GM18499 (cell line): Measurements from ENCODE around the gene LRRC40.
"Not testable (repeated sequence)": the region's sequence is repeated elsewhere in the genome, so short reads cannot be mapped to it uniquely, and the experiment has no call there.

Experiments
- ATAC-seq: cut with Tn5 transposase; IDR thresholded peaks from one replicate; pipeline ENCODE4 v1.9.1; 2021; ENCODE audit warnings: moderate number of reproducible peaks; ENCODE audit not compliant: insufficient read depth, unreplicated experiment

Gene LRRC40

GRCh38 chr1:70205434-70206118, at the start of gene LRRC40:
Gene LRRC40, minus strand, starts transcription at chr1:70205579. Its CDS starts 39 bp downstream, at chr1:70205540.
- ATAC-seq, result peak; percentile 73

- ATAC-seq, result no peak
These were observed 43.4 kb upstream of the LRRC40 start for GRCh38 chr1:70248729-70249128.

- ATAC-seq, result no peak
These were observed 42.4 kb upstream of the LRRC40 start for GRCh38 chr1:70247768-70248167.

- no peak for ATAC-seq
These were observed 41.7 kb upstream of the LRRC40 start for GRCh38 chr1:70247122-70247521.

GRCh38 chr1:70239940-70240339, 34.6 kb upstream of the LRRC40 start:
- no peak for ATAC-seq

- no peak for ATAC-seq
These were observed 29.4 kb upstream of the LRRC40 start for GRCh38 chr1:70234733-70235132.

- ATAC-seq, result no peak
These were observed 26.1 kb upstream of the LRRC40 start for GRCh38 chr1:70231475-70231874.

- ATAC-seq, result no peak
These were observed 23.3 kb upstream of the LRRC40 start for GRCh38 chr1:70228670-70229069.

GRCh38 chr1:70227439-70227838, 22.1 kb upstream of the LRRC40 start:
- no peak for ATAC-seq

GRCh38 chr1:70224954-70225353, 19.6 kb upstream of the LRRC40 start:
- no peak for ATAC-seq

GRCh38 chr1:70222716-70223235, 17.4 kb upstream of the LRRC40 start:
- ATAC-seq, result no peak

GRCh38 chr1:70221238-70222121, 16.1 kb upstream of the LRRC40 start, which contains the start of gene SRSF11:
Gene SRSF11, plus strand, starts transcription at chr1:70221380. Its CDS starts 257 bp downstream, at chr1:70221637.
- peak; percentile 75 for ATAC-seq

- ATAC-seq, result peak; percentile 5
These were observed 15.3 kb upstream of the LRRC40 start for GRCh38 chr1:70220517-70221237.

- ATAC-seq, result no peak
These were observed 14.6 kb upstream of the LRRC40 start for GRCh38 chr1:70220015-70220414.

GRCh38 chr1:70211541-70211940, 6.2 kb upstream of the LRRC40 start:
- ATAC-seq, result no peak

- no peak for ATAC-seq
These were observed 5.4 kb upstream of the LRRC40 start for GRCh38 chr1:70210820-70211219.

- ATAC-seq, result no peak
These were observed 2.9 kb upstream of the LRRC40 start for GRCh38 chr1:70208292-70208691.

- ATAC-seq, result no peak
These were observed 2.1 kb upstream of the LRRC40 start for GRCh38 chr1:70207492-70207891.

GRCh38 chr1:70206833-70207232, 1.5 kb upstream of the LRRC40 start:
- not testable (repeated sequence) for ATAC-seq

- no peak for ATAC-seq
These were observed 327 bp downstream of the LRRC40 start for GRCh38 chr1:70205071-70205433.

- no peak for ATAC-seq
These were observed 779 bp downstream of the LRRC40 start for GRCh38 chr1:70204600-70204999.
